Thyroid gland (tissue), 4 donors: ENCODE measurements around the gene KIF27.

Source experiments
- CTCF ChIP-seq, 6 experiments: fragments of 200-600 bp in 3 of 6; fragments of 450-650 bp in 3 of 6; sonication (generic) in 3 of 6; IDR thresholded peaks; one replicate each; pipeline ENCODE4 v1.5.1; 2016 to 2019; ENCODE audit warnings: antibody characterized with exemption in 6 of 6, mild to moderate bottlenecking in 2 of 6, inconsistent platforms in 1 of 6, moderate library complexity in 1 of 6
- POLR2A ChIP-seq, 2 donors: fragments of 450-650 bp; IDR thresholded peaks; one replicate each; pipeline ENCODE4 v1.6.1; 2017; ENCODE audit warnings: antibody characterized with exemption in 2 of 2, mild to moderate bottlenecking in 2 of 2, moderate library complexity in 1 of 2

- peak in 3 of 6 experiments; percentile 21 to 40 (median 27) for TF ChIP-seq CTCF (IDR thresholded peaks at IDR 0.05)
- peak in 1 of 2 donors; percentile 50 for TF ChIP-seq POLR2A (IDR thresholded peaks at IDR 0.05)
Observed at GRCh38 chr9:83817356-83818278, 103.6 kb downstream of the KIF27 start, which contains the start of gene GKAP1.
